HG02852 (cell line): ENCODE data around the gene KCNIP4.
"Not testable (repeated sequence)": the region's sequence is repeated elsewhere in the genome, so short reads cannot be mapped to it uniquely, and the experiment has no call there.

Experiments
- ATAC-seq: cut with Tn5 transposase; IDR thresholded peaks from one replicate; pipeline ENCODE4 v1.9.1; 2021; ENCODE audit warnings: mild to moderate bottlenecking, moderate library complexity; ENCODE audit not compliant: unreplicated experiment

Gene KCNIP4

DNA sequence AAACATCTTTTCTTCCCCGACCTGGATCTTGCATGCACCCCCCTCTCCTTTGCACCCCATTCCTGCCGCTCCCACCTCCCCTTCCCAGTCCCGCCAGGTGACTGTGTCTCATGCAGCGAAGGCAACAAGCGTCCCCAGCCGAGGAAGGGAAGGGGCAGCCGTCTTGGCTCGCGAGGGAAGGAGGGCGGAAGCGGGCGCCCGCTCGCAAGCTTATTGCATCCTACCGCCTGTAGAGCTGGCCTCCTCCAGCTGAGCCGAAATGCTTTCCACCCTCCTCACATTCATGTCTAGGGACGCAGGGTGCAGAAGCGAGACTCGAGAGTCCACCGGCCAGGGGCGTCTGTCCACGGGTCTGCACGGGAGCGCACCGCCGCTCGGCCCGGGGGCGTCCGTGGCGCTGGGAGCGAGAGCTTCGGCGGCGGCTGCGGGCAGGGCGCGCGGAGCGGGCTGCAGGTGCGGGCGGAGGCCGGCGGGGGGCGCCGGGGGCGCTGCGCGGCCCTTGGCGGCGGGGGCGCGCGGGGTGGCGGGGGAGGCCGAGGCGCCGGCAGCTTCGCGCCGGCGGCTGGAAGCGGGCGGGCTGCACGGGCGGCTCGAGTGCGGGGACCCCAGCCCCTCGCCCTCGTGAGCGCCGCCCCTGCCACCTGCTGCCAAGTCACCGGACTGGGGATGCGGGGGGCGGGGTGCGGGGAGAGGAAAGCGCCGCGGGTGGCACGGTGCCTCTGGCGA is at the start of gene KCNIP4:
Gene KCNIP4 (minus strand): TSS at position 426 of the 726 bp plus-strand sequence.
- no peak for ATAC-seq

DNA sequence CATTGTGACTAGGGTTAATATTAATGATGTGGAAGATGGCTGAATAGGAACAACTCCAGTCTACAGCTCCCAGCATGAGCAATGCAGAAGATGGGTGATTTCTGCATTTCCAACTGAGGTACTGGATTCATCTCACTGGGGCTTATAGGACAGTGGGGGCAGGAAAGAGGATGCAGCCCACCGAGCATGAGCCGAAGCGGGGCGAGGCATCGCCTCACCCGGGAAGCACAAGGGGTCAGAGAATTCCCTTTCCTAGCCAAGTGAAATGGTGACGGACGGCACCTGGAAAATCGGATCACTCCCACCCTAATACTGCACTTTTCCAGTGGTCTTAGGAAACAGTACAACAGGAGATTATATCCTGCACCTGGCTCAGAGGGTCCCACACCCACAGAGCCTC is 48.0 kb upstream of the KCNIP4 start:
- not testable (repeated sequence) for ATAC-seq

DNA sequence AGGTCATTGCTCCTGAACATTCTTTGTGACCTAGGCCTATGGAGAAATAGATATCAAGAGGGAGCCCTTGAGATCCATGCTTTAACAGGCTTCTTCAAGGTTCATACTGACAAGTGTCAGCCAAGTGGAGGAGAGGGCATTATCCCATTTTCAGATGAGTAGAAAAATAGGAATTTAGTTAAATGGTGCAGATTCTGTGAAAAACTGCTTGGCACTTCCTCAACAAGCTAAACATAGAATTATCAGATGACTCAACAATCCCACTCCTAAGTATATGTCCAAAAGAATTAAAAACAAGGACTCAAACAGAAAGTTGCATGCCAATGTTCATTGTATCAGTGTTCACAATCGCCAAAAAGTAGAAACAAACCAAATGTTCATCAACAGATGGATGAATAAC is 43.8 kb upstream of the KCNIP4 start:
- ATAC-seq, result no peak

DNA sequence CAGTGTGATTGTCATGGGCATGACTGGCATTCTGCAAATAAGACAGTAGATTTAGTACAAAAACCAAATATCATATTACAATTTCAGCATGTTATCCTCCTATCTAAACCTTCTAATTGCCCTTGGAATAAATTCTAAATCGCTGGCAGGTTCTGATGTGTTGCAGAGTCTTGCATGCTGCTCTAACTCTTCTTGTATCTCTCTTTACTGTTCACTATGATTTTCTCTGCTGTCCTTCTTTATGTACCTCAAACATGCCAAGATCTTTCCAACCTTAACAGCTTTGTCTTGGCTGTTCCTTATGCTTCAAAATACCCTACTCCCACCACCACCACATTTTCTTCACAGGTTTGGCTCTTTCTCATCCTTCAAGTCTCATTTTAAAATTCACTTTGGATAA is 43.0 kb upstream of the KCNIP4 start:
- no peak for ATAC-seq

GRCh38 chr4:21991050-21991449 is 42.5 kb upstream of the KCNIP4 start:
- ATAC-seq, result no peak

DNA sequence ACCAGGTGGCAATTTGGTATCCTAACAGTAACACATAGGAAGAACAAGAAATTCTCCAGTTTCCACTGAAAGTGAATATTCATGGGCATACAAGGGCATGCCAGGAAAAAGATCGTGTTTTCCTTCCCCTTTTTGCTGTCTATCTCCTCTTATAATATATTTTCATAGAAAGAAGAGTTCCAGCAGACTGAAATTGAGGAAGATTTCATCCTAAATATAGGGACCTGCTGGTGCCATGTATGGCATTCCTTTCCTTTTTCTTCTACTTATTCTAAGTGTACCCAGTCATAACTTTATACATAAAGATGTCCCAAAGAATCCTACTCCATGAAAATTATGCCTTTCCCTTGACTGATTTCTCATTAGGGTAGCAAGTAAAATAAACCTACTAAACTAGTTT is 40.8 kb upstream of the KCNIP4 start:
- ATAC-seq, result no peak

GRCh38 chr4:21986307-21986706 is 37.7 kb upstream of the KCNIP4 start:
- no peak for ATAC-seq

- ATAC-seq, result no peak
These were observed 33.5 kb upstream of the KCNIP4 start for GRCh38 chr4:21982087-21982486.

GRCh38 chr4:21979196-21979595 is 30.6 kb upstream of the KCNIP4 start:
- no peak for ATAC-seq

DNA sequence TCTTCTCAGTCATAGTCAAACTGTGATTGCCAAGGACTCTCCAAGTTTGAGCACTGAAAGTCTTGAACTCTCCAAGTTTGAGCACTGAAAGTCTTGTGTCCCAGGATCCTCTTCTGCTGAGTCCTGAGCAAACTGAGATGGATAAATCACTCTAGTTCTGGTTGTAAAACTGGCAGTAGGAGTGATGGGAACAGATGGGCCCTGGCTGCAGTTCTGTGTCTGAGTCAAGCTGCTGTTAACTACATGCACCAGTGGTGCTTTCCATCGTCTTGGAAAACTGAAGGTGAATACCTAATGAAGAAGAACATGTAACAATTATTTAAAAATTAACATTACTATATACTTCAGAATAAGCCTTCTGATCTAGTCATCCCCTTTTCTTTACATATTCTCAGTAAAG is 27.6 kb upstream of the KCNIP4 start:
- ATAC-seq, result no peak

DNA sequence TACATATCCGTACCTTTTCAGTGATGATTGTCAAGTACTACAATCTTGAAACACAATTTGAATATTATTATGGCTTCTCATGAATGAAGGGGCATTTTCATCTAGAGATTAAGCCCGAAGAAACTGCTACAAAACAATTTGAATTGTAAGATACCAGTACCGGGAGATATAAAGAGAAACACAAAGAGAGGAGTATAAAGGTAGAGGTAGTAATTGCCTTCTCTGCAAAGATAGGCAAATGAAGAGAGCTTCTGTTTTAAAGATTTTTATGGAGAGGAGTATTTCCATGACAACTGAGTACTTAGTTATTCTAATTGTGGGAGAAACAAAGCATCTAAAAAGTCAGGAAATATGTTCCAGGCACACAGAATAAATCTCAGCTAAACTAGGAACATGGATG is 25.3 kb upstream of the KCNIP4 start:
- no peak for ATAC-seq

- ATAC-seq, result no peak
These were observed 16.3 kb upstream of the KCNIP4 start for GRCh38 chr4:21964762-21965319.

GRCh38 chr4:21962691-21963090 is 14.1 kb upstream of the KCNIP4 start:
- ATAC-seq, result no peak

GRCh38 chr4:21960793-21961192 is 12.2 kb upstream of the KCNIP4 start:
- ATAC-seq, result no peak

DNA sequence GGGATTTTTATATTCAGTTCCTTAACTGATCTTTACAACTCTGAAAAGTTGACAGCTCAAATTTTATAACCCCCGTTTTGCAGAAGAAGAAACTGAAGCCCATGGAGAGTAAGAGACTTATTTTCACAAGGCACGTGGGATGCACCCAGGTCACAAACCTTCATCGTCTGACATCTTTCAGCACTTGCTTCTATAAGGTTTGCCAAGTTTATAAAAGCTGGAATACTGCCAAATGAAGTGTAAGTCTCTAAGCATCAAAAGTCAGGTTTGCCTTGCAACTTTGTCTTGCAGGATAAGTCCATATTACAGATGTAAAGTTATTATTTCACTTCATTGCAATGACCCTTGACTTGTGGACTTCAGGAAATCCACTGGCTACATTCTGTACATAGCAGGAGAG is 6.3 kb upstream of the KCNIP4 start:
- no peak for ATAC-seq

- ATAC-seq, result no peak
These were observed 5.1 kb upstream of the KCNIP4 start for GRCh38 chr4:21953653-21954052.

DNA sequence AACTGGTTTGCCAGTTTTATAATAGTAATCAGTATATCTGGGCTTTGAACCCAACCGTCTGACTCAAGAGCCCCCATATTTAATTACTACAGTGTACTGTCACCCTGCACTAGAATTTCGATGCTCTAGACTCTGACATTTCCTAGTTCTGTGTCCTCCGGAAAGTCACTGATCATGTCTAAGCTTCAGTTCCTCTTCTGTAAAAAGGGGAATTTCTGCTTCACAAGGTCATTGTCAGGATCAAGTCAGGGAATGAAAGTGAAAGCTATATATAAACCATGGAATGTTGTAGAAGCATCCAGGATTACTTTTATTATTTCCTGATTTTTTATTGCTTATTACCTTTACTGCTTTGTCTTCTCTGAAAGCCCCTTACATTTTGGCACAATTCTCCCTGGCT is 4.0 kb upstream of the KCNIP4 start:
- peak; percentile 68 for ATAC-seq

GRCh38 chr4:21949073-21949457 is 493 bp upstream of the KCNIP4 start:
- no peak for ATAC-seq

DNA sequence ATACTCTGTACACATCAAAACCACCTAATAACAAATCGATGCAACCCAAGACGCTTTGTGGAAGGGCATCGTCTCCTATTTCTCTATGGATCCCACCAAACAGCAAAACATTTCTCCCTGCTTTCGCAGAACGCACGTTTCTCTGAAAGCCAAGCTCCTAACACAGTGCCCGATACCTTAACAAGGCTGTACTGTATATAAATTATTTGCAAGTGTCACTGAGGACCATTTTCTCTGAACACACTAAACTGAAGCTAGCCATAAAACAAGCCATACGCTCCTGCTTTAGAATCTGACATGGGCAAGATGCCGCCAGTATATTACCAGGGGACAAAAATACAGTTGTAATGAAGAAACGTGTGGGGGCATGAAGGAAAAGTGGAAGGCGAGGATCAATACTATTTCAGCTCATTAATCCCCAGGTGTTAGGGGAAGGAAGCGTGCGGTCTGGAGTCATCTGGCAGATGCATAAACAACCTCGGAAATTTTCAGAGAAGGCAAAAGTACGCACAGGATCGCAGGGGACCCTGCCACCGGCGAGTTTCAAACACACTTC is 703 bp downstream of the KCNIP4 start:
- ATAC-seq, result no peak

- ATAC-seq, result no peak
These were observed 1.7 kb downstream of the KCNIP4 start for GRCh38 chr4:21946858-21947257.

DNA sequence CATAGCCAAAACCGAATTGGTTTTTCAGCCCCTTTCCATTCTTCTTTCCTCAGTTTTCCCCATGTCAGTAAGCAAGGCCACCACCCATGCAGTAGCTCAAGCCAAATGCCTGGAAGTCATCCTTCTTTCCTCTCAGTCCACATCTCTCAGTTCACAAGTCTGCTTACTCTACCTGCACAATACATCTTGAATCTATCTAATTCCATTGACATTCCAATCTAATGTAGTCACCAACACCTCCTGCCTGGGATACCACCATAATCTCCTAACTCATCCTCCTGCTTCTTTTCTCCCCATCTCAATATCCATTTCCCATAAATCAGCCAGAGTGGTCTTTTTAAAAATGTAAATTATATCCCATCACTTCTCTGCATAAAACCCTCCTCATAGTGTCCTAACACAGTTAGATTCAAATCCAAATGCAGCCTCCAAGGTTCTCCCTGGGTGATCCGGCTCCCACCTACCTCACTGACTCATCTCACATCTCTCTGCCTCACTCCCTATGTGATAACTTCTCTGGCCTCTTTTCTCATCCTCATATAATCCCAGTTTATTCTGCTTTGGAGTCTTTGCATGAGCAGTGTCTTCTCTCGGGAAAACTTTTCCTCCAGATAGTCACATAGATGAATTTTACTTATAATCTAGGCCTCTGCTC is 26.9 kb downstream of the KCNIP4 start:
- ATAC-seq, result no peak

GRCh38 chr4:21915761-21916160 is 32.8 kb downstream of the KCNIP4 start:
- ATAC-seq, result no peak
